ENCODE data around the gene ITSN1.

Gene ITSN1

DNA sequence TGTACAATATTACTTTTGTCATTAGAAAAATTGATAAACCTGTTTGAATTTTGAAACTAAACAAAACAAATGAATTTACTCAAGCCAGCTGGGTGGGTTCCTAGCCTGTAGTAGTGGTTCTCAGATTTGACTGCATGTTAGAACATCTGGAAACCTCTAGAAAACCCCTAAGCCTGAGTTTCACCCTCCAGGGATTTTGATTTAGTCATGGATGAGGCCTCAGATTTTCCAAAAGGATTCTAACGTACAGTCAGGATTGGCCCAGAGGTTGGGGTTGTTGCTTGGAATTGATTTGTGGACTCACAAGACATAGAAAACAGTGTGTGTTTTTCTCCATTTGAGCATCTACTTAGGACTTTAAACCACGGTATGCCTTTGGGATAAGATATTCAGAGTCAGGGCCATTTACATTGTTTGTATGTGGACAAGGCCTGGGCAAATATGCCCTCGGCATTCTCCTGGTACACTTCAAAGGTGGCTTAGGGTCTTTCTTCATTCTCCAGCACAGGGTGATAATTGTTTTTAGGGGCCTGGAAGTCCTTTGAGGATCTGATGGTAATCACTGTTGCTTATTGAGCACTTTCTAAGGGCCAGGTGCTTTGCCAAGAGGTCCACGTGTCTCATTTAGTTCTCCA, 230.7 kb downstream of the ITSN1 start:
- TF ChIP-seq, protein P1, sequence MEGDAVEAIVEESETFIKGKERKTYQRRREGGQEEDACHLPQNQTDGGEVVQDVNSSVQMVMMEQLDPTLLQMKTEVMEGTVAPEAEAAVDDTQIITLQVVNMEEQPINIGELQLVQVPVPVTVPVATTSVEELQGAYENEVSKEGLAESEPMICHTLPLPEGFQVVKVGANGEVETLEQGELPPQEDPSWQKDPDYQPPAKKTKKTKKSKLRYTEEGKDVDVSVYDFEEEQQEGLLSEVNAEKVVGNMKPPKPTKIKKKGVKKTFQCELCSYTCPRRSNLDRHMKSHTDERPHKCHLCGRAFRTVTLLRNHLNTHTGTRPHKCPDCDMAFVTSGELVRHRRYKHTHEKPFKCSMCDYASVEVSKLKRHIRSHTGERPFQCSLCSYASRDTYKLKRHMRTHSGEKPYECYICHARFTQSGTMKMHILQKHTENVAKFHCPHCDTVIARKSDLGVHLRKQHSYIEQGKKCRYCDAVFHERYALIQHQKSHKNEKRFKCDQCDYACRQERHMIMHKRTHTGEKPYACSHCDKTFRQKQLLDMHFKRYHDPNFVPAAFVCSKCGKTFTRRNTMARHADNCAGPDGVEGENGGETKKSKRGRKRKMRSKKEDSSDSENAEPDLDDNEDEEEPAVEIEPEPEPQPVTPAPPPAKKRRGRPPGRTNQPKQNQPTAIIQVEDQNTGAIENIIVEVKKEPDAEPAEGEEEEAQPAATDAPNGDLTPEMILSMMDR (conservative IDR thresholded peaks at IDR 0.05; ENCODE audit: low read depth, low read length), result no peak
- H3K4me3 ChIP-seq (ENCODE audit: low read length), result no peak overlapping the region
- DNase-seq (ENCODE audit: low read depth), result no peak

DNA sequence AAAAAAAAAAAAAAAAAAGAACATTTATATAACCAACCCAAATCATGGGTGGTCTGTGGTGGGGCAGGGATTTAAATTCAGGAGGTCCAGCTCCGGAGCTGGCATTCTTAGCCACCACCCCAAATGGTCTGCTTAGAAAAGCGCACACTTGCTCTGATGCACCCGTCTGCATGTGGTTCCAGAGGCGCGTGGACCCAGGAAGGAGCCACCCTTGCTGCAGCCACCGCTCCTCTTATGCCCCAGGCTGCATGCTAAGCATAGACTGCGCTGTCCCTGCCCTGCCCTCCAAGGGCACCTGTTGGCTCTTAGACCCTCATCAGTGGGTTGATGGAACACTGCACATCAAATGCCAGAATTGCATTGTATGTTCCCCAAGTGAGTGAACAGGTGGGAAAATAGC, 231.9 kb downstream of the ITSN1 start:
- no peak overlapping the region for H3K4me3 ChIP-seq (ENCODE audit: low read length)

DNA sequence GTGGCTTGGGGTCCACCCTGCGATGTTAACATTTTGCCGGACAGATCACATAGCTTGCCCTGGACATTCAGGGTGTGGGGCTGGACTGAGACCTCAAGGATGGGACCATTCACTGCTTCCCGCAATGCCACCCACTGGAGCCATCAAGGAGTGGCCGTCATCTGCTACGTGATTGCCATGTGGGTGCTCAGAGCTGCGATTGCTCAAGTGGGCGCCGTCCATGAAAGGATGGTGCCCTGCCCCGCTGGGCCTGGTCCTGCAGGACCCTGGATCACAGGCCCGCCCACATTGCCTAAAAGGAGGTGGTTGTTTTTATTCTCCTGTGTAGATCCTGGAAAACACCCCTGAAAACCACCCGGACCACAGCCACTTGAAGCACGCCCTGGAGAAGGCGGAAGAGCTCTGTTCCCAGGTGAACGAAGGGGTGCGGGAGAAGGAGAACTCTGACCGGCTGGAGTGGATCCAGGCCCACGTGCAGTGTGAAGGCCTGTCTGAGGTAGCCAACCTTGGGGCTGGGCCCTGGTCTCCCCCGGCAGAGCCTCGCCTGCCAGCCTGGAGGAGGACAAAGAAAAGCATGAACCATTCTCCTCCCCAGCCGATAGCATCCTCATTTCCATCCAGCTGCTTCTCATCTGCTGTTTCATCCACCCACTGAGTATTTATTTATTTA, 232.9 kb downstream of the ITSN1 start:
- H3K4me3 ChIP-seq (ENCODE audit: low read length), result no peak overlapping the region
- TF ChIP-seq, protein P1 (conservative IDR thresholded peaks at IDR 0.05; ENCODE audit: low read depth, low read length), result no peak
- no peak for DNase-seq (ENCODE audit: low read depth)

More for the DNA sequence above, 231.9 kb downstream of the ITSN1 start:
- no peak for DNase-seq (ENCODE audit: low read depth)
- TF ChIP-seq, protein P1 (conservative IDR thresholded peaks at IDR 0.05; ENCODE audit: low read depth, low read length), result no peak

DNA sequence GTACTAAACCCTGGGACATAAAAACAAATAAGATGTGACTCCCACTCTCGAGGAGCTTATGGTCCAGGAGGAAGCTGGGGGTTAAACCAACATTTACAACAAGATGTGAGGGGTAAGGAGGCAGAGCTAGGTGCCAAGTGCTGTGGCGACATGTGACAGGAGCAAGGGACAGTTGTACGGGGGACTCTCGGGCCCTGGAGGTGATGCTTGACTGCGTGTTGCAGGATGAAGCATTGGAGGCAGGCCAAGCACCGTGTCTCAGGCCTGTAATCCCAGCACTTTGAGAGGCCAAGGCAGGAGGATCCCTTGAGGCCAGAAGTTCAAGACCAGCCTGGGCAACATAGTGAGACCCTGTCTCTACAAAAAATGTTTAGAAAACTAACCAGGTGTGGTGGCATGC, 236.5 kb downstream of the ITSN1 start:
- DNase-seq (ENCODE audit: low read depth), result no peak
- TF ChIP-seq, protein P1 (conservative IDR thresholded peaks at IDR 0.05; ENCODE audit: low read depth, low read length), result no peak
- H3K4me3 ChIP-seq (ENCODE audit: low read length), result no peak overlapping the region

DNA sequence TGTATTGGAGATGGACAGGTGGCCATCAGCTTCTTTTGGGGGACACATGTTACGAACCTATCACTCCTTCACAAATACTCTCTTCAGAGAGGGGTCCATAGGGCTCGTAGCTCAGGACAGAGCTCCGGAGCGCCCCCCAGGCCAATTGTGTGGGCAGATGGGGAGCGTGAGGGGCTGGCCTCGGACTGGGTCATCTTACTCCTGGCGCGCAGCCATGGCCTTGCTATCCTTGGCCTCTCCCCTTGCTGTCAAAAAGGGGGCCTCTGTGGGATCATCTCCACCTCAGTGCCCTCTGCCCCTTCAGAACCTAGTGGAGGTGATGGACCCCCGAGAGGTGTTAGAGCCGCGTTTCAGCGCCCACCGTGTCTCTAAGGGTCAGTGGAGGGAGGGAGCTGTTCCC, 238.3 kb downstream of the ITSN1 start:
- TF ChIP-seq, protein P1 (conservative IDR thresholded peaks at IDR 0.05; ENCODE audit: low read depth, low read length), result no peak
- no peak overlapping the region for H3K4me3 ChIP-seq (ENCODE audit: low read length)
- no peak for DNase-seq (ENCODE audit: low read depth)

DNA sequence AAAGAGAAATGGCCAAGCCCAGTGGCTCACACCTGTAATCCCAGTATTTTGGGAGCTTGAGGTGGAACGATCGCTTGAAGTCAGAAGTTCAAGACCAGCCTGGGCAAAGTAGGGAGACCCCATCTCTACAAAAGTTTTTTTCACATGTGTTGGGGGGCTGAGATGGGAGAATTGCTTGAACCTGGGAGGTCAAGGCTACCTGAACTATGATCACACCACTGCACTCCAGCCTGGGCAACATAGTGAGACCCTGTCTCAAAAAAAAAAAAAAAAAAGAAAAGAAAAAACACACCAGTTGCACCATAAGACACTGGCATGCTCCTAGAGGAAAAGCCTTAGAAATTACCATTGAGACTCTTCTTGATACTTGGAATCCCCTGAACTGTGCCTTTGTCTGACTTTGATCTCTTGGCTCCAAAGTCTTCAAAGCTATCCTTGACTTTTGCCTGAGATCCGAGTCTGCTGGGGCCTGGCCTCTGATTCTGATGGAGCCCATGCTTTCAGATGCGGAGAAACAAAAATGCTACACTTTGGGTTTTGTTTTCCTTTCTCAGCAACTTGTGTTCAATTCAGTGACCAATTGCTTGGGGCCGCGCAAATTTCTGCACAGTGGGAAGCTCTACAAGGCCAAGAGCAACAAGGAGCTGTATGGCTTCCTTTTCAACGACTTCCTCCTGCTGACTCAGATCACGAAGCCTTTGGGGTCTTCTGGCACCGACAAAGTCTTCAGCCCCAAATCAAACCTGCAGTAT, 239.6 kb downstream of the ITSN1 start:
- no peak for DNase-seq (ENCODE audit: low read depth)
- H3K4me3 ChIP-seq (ENCODE audit: low read length), result no peak overlapping the region
- TF ChIP-seq, protein P1 (conservative IDR thresholded peaks at IDR 0.05; ENCODE audit: low read depth, low read length), result no peak

Measured in retinal pigment epithelial cell (primary cell).